RWPE1 (cell line): ENCODE data around the gene CMIP.

Experiments used
- CTCF ChIA-PET: fragments of 350-600 bp; sonication (Branson Sonifier 250); formaldehyde crosslinking; extraction: SDS; loops from one replicate; lab custom pipeline; 2021; lab: Yijun Ruan, JAX
- POLR2A ChIA-PET: fragments of 400-600 bp; formaldehyde crosslinking; extraction: SDS; loops from one replicate; lab custom pipeline; 2020; ENCODE audit warnings: antibody characterized with exemption; ENCODE audit not compliant: low non-redundant PET; lab: Yijun Ruan, JAX
- DNase-seq: peaks from one replicate; pipeline ENCODE4 v3.0.0; 2012; ENCODE audit warnings: low spot score
- H3K27ac ChIP-seq: fragments of 450-650 bp; 2 replicates; pipeline ENCODE4 v1.5.1; 2017
- CTCF ChIP-seq: fragments of 450-650 bp; conservative IDR thresholded peaks from 2 replicates; pipeline ENCODE4 v1.5.1; 2017; ENCODE audit warnings: low read depth, mild to moderate bottlenecking

Gene CMIP

DNA sequence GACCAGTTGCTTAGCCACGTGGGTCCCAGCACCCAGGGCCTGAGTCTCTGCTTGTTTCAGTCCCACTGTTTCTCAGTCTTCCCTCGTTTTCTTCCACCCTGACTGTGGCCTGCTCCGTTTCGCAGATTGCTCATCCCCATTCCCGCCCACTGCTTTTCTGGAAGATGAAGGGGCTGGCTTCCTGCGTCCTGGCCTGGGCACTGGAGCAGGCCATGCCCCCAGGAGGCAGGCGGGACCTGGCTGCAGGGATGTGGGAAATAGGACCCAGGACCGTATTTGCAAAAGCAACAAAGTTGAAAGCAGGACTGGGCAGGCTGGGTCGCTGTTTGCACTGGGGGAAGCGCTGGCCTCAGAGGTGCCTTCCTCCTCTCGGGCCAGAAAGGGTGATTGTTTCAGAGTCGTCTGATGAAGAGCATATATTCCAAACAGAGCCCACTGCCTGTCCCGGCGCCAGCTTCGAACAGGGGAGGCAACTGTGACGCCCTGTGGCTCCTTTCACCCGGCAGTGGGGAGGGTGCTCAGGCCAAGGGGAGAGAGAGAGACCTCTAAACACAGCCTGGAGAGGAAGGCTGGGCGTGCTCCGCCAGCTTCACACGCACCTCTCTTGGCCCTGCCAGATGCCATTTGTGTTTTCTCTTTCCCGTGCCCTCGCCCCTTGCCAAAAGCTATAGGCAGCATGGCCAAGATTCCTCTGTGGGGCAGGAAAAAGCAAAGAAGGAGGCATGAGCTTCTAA is 108.6 kb downstream of the CMIP start:
- no peak for DNase-seq
- H3K27ac ChIP-seq = peak overlapping the region; percentile 50
- TF ChIP-seq CTCF = no peak
- ChIA-PET POLR2A (no interaction called here), CTCF (no interaction called here)

DNA sequence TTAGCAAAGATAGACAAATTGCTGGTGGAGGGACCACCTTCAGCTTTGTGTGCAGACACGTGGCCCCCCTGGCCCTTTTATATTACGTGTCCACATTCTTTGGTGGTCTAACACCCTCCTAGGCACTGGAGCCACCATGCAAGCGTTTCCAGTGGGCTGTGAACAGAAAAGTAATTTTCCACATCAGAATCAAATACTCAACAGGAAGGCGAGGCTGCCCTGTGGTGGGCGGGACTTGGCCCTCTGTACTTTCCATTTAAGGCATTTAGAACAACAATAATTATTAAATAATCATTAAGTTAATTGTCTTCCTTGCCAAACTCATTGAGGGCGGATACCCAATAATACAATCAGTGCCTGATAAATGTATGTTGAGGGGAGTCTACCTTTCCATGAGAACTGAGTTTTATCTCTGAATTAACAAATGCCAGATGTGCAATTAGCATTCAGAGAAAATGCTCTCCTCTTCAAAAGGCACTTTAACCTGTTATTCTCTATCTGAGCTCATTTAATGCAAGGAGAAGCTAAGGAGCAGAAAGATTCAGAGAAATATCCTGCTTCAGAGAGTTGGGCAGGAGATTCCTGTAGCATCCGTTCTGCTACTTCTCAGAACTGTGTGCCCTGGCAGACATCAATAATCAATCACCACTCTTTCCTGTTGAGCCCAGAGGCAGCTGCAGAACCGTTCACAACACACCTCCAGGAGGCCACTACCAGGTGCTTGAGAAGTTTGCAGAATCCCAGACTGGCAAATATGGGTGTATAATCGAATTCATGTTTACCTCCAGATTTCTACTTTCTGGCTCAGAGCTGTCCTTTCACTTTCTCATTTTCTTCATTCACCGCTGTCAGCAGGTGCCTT is 109.4 kb downstream of the CMIP start:
- H3K27ac ChIP-seq = peak overlapping the region; percentile 50
- TF ChIP-seq CTCF = no peak
- DNase-seq = no peak
- ChIA-PET POLR2A (no interaction called here), CTCF (no interaction called here)

DNA sequence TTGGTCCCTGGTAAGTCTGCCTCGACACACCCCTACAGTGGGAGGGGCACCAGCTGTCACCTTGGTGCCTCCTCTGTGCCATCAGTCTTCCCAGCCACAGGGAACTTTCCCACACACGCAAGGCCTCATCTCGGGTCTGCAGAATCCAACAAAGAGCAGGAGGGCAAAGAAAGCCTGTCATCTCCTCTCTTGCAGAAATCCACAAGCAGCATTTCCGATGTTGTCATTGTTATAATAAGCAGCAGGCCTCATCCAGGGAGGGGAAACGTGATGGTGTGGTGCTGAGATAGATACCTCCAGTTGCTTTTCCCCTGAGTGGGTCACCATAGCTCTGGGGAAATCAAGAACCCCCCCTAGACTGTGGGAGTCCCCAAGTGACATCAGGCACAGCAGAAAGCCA is 110.4 kb downstream of the CMIP start:
- DNase-seq = no peak

DNA sequence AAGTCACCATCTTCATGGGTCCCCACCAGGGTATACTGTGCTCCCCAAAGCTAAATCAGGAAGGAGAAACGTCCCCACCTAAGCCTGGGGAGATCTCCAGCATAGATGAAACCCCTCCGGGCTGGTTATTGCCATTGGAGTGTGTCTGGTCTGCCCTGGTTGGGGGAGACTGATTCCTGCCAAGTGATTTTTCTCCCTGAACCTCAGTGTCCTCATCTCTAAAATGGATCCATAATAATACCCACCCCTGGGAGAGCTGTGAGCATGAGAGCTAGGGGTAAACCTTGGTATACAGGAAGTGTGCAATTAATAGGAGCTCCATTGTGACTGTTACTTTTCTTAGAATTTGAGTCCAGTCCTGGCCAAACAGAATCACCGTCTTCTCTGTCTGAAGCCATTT is 111.1 kb downstream of the CMIP start:
- POLR2A ChIA-PET = no interaction called here
- no peak for TF ChIP-seq CTCF
- 0 out of 2 replicates have a peak overlapping the region, but pooled peaks have one; percentile 24 for H3K27ac ChIP-seq
- CTCF ChIA-PET = no interaction called here
- no peak for DNase-seq

More for the DNA sequence above, 110.4 kb downstream of the CMIP start:
- ChIA-PET POLR2A (no interaction called here), CTCF (no interaction called here)
- no peak for TF ChIP-seq CTCF
- peak overlapping the region; percentile 24; the same call in 1 of the 2 replicates for H3K27ac ChIP-seq

GRCh38 chr16:81556715-81557284 is 112.2 kb downstream of the CMIP start:
- ChIA-PET CTCF (no interaction called here), POLR2A (no interaction called here)
- no peak for TF ChIP-seq CTCF
- no peak overlapping the region for H3K27ac ChIP-seq
- DNase-seq = no peak

GRCh38 chr16:81558077-81558443 is 113.5 kb downstream of the CMIP start:
- no peak for TF ChIP-seq CTCF
- POLR2A ChIA-PET = no interaction called here
- CTCF ChIA-PET = interaction anchor here (0.6 to 0.7 kb wide), 2 partner anchors 31 to 1231 kb away, joined by 3 read pairs; no protein-coding TSS in a partner anchor
- H3K27ac ChIP-seq = peak overlapping the region; percentile 23
- no peak for DNase-seq
